SU-DHL-6 (cell line): Measurements from ENCODE around the gene UBTF.

ENCODE experiments used
- H2AFZ ChIP-seq: fragments of 200-600 bp; sonication (generic); 2 replicates; pipeline ENCODE4 v1.6.1; 2014; ENCODE audit warnings: low read depth, mild to moderate bottlenecking, moderate library complexity, mixed read lengths, antibody characterized with exemption, low read length; ENCODE audit not compliant: severe bottlenecking
- H3F3A ChIP-seq: fragments of 200-600 bp; shearing (Covaris generic); 2 replicates; pipeline ENCODE4 v1.6.0; 2016; ENCODE audit warnings: antibody characterized with exemption, mild to moderate bottlenecking; ENCODE audit not compliant: insufficient read depth
- H3K27ac ChIP-seq: fragments of 200-600 bp; sonication (generic); 2 replicates; pipeline ENCODE4 v1.5.1; 2016; ENCODE audit warnings: low read depth, mild to moderate bottlenecking, low read length, moderate library complexity, mixed read lengths
- H3K27me3 ChIP-seq: fragments of 200-600 bp; sonication (generic), shearing (Covaris generic); 2 replicates; pipeline ENCODE4 v1.6.0; 2014; ENCODE audit warnings: mild to moderate bottlenecking, low read length
- H3K36me3 ChIP-seq: fragments of 200-600 bp; sonication (generic); 2 replicates; pipeline ENCODE4 v1.6.1; 2014; ENCODE audit warnings: mild to moderate bottlenecking, low read length, mixed read lengths
- H3K4me2 ChIP-seq: fragments of 300-600, 200-600 bp; shearing (Covaris generic), sonication (generic); 2 replicates; pipeline ENCODE4 v1.6.0; 2014; ENCODE audit warnings: low read length, low read depth, mild to moderate bottlenecking; ENCODE audit not compliant: poor library complexity, severe bottlenecking
- H3K4me3 ChIP-seq: fragments of 200-600 bp; sonication (generic); 2 replicates; pipeline ENCODE4 v1.5.1; 2014; ENCODE audit warnings: antibody characterized with exemption, low read length, mild to moderate bottlenecking, mixed read lengths; ENCODE audit not compliant: insufficient read depth, poor library complexity, severe bottlenecking
- H3K79me2 ChIP-seq: fragments of 200-600 bp; sonication (generic); 2 replicates; pipeline ENCODE4 v1.6.1; 2014; ENCODE audit warnings: mild to moderate bottlenecking, low read length, moderate library complexity; ENCODE audit not compliant: insufficient read depth
- H3K9ac ChIP-seq: fragments of 200-600 bp; sonication (generic); 2 replicates; pipeline ENCODE4 v1.7.0; 2014; ENCODE audit warnings: mild to moderate bottlenecking, low read length
- H3K9me2 ChIP-seq: fragments of 200-600 bp; sonication (generic); replicated peaks from 2 replicates; pipeline ENCODE4 v1.6.1; 2014; ENCODE audit warnings: low read length; ENCODE audit not compliant: insufficient read depth
- H3K9me3 ChIP-seq: fragments of 200-600 bp; sonication (generic); 2 replicates; pipeline ENCODE4 v1.6.1; 2014; ENCODE audit warnings: low read length, mixed read lengths; ENCODE audit not compliant: insufficient read depth
- H4K20me1 ChIP-seq: fragments of 200-600 bp; sonication (generic); 2 replicates; pipeline ENCODE4 v1.6.1; 2014; ENCODE audit warnings: low read depth, mild to moderate bottlenecking, antibody characterized with exemption, low read length, moderate library complexity, mixed read lengths
- CTCF ChIP-seq: fragments of 200-600 bp; sonication (generic); IDR thresholded peaks from one replicate; pipeline ENCODE4 v1.5.1; 2017; ENCODE audit warnings: antibody characterized with exemption, mild to moderate bottlenecking, low read length, moderate library complexity; ENCODE audit not compliant: insufficient read depth, poor library complexity, severe bottlenecking
- EZH2phosphoT487 ChIP-seq: fragments of 200-600 bp; sonication (generic), shearing (Covaris generic); conservative IDR thresholded peaks from 2 replicates; pipeline ENCODE4 v1.6.1; 2018; ENCODE audit warnings: mild to moderate bottlenecking, antibody characterized with exemption, low read length, moderate library complexity, mixed read lengths

The UBTF gene

GRCh38 chr17:44192750-44193149, 26.7 kb downstream of the UBTF start:
- no peak overlapping the region for H2AFZ ChIP-seq
- no peaks in the 10 kb centered on the region for H3K9me2 ChIP-seq
- no peaks in the 10 kb centered on the region for H4K20me1 ChIP-seq
- TF ChIP-seq EZH2phosphoT487 (no peak), CTCF (no peak)
- no peak overlapping the region for H3K4me3 ChIP-seq
- H3K9ac ChIP-seq, result no peak overlapping the region
- 0 out of 2 replicates have a peak, but pooled peaks cover 3% of the 10 kb centered on the region for H3K36me3 ChIP-seq
- H3K27ac ChIP-seq, result no peak overlapping the region
- H3K27me3 ChIP-seq, result no peaks in the 10 kb centered on the region
- no peaks in the 10 kb centered on the region for H3K9me3 ChIP-seq
- H3F3A ChIP-seq, result peaks cover 5% of the 10 kb centered on the region; the same call in 1 of the 2 replicates
- H3K4me2 ChIP-seq, result no peak overlapping the region
- H3K79me2 ChIP-seq, result peaks cover 15% of the 10 kb centered on the region

GRCh38 chr17:44191941-44192496, 27.5 kb downstream of the UBTF start:
- Histone ChIP-seq H2AFZ (no peak overlapping the region), H3K9me2 (no peaks in the 10 kb centered on the region), H3K9ac (no peak overlapping the region), H3K4me2 (no peak overlapping the region), H3K79me2 (peaks cover 15% of the 10 kb centered on the region), H3K27me3 (no peaks in the 10 kb centered on the region), H3F3A (peaks cover 5% of the 10 kb centered on the region; the same call in 1 of the 2 replicates), H3K9me3 (no peaks in the 10 kb centered on the region), H3K27ac (no peak overlapping the region), H3K4me3 (no peak overlapping the region), H3K36me3 (0 out of 2 replicates have a peak, but pooled peaks cover 3% of the 10 kb centered on the region), H4K20me1 (no peaks in the 10 kb centered on the region)
- no peak for TF ChIP-seq EZH2phosphoT487
- TF ChIP-seq CTCF, result no peak

- peaks cover 5% of the 10 kb centered on the region; the same call in 1 of the 2 replicates for H3F3A ChIP-seq
- H3K9me2 ChIP-seq, result no peaks in the 10 kb centered on the region
- H3K4me2 ChIP-seq, result no peak overlapping the region
- H3K36me3 ChIP-seq, result 0 out of 2 replicates have a peak, but pooled peaks cover 3% of the 10 kb centered on the region
- peaks cover 16% of the 10 kb centered on the region for H3K79me2 ChIP-seq
- H3K4me3 ChIP-seq, result no peak overlapping the region
- TF ChIP-seq EZH2phosphoT487 (no peak), CTCF (no peak)
- H3K27me3 ChIP-seq, result no peaks in the 10 kb centered on the region
- H3K9me3 ChIP-seq, result no peaks in the 10 kb centered on the region
- H3K9ac ChIP-seq, result no peak overlapping the region
- no peak overlapping the region for H2AFZ ChIP-seq
- H3K27ac ChIP-seq, result no peak overlapping the region
- H4K20me1 ChIP-seq, result no peaks in the 10 kb centered on the region
Observed at GRCh38 chr17:44191369-44191768, 28.1 kb downstream of the UBTF start.
